ENCODE data around the gene HDAC11.

DNA sequence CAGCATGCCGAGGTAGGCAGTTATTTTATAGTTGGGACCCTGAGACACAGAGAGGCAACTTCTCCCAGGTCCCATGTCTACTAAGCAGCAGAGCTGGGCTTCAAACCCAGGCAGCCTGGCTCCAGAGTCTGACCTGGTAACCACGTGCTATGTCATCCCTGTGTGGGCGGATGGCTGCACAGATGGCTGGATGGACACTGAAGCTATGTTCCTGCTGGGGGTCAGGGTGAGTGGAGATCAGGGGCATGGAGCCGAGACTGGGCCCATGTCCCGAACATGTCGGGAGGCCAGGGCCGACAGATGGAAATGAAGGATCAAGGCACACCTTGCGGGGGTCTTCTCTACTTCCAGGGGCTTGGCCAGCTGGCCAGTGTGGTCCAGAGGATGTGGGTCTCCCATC is 59.6 kb downstream of the HDAC11 start:
- no peak for TF ChIP-seq CTCF (IDR thresholded peaks at IDR 0.05)
- no peak for TF ChIP-seq POLR2A (IDR thresholded peaks at IDR 0.05)

All from heart left ventricle (tissue), 13 donors.